Breast epithelium (tissue), 4 donors: ENCODE data around the gene RBMX2. TPM values are rescaled to one million over a fixed set of nuclear protein-coding genes. Genes with fewer than 3 reads are reported as not detected.

Source experiments
- DNase-seq, 2 donors: peaks; one replicate each; pipeline ENCODE4 v3.0.0-alpha.2; 2019; ENCODE audit warnings: low spot score in 2 of 2
- H3K27ac ChIP-seq, 2 donors: fragments of 200-600 bp; sonication (generic) in 1 of 2; one replicate each; pipeline ENCODE4 v1.5.1; 2016 to 2019; ENCODE audit warnings: mild to moderate bottlenecking in 1 of 2
- H3K27me3 ChIP-seq, 2 donors: fragments of 200-600 bp; sonication (generic) in 1 of 2; one replicate each; pipeline versions ENCODE4 v1.5.1 to v1.6.0; 2017 to 2019; ENCODE audit warnings: control low read depth in 1 of 2, mild to moderate bottlenecking in 1 of 2
- H3K36me3 ChIP-seq: fragments of 200-600 bp; one replicate; pipeline ENCODE4 v1.5.1; 2019
- H3K4me1 ChIP-seq, 2 donors: fragments of 200-600 bp; sonication (generic); one replicate each; pipeline ENCODE4 v1.5.1; 2016 to 2019; ENCODE audit warnings: control low read depth in 1 of 2
- H3K4me3 ChIP-seq, 3 donors: fragments of 200-600 bp; sonication (generic); 1 replicate in 2 of 3; 2 replicates in 1 of 3; pipeline ENCODE4 v1.5.1; 2016 to 2019; ENCODE audit warnings: mild to moderate bottlenecking in 3 of 3, moderate library complexity in 2 of 3
- H3K9me3 ChIP-seq, 2 donors: fragments of 200-600 bp; sonication (generic) in 1 of 2; one replicate each; pipeline ENCODE4 v1.5.1; 2016 to 2019; ENCODE audit warnings: control low read depth in 1 of 2
- POLR2A ChIP-seq: fragments of 450-650 bp; IDR thresholded peaks from one replicate; pipeline ENCODE4 v1.6.1; 2016; ENCODE audit warnings: antibody characterized with exemption, mild to moderate bottlenecking, moderate library complexity
- POLR2AphosphoS5 ChIP-seq, 3 donors: sonication (generic); formaldehyde crosslinking; IDR thresholded peaks; one replicate each; pipeline ENCODE4 v1.6.1; 2017; ENCODE audit warnings: antibody characterized with exemption in 3 of 3
- intact Hi-C: fragments of 100-400 bp; cut with DNase I; formaldehyde crosslinking; loops from one replicate; pipeline ENCODE4 v1.15.1; 2023; ENCODE audit warnings: low total_unique reads
- total RNA-seq, 3 donors: library from RNA; depleted of rRNA; stranded (reverse); fragments of >200 nt; gene quantifications; one replicate each; pipeline ENCODE4 v1.1.0, GENCODE V29; 2016
- TF ChIP-seq, protein P1 (sequence below), 3 donors: fragments of 450-650 bp; IDR thresholded peaks; one replicate each; pipeline ENCODE4 v1.5.1; 2016 to 2017; ENCODE audit warnings: antibody characterized with exemption in 3 of 3, mild to moderate bottlenecking in 3 of 3, moderate library complexity in 3 of 3

Gene RBMX2
- total RNA-seq, 3 donors from 2014 or later, result 14.7 to 17.9 (median 16.2) TPM

DNA sequence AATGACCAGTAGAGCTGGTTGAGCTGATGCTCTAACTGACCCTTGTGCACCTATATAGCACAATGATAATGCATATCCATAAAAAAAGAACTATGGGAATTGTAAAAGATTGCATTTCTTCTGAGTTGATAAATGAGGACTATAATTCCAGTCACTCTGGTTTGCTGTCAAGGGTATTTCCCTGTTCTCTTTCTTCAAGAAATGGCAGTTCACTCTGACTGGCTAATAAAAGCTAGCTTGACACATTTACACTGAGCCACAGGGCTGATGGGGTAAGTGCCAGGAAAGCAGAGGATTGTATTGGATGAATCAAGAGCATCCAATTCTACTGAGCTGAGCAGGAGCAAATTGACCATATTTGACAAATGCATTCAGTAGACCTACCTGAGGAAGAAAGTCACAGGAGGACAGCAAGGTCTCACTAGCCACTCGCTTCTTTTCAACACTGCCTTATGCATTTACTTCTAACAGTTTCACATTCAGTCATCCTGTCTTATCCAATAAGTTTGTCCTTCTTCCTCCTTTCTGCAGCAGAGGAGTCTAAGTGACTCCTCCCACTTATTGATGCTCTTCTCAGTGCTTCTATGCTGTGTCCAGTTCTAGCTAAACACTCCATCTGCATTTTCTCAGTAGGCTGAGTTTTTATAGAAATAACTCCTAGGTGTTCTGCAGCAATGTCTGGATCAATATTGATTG, 43.0 kb downstream of the RBMX2 start:
- Histone ChIP-seq H3K27ac (no peak overlapping the region), H3K4me3 (no peak overlapping the region), H3K27me3 (no peaks in the 10 kb centered on the region), H3K36me3 (no peaks in the 10 kb centered on the region), H3K4me1 (no peaks in the 10 kb centered on the region), H3K9me3 (peaks cover 0 to 1% of the 10 kb centered on the region in 2 donors)
- no peak for DNase-seq
- TF ChIP-seq, protein P1, sequence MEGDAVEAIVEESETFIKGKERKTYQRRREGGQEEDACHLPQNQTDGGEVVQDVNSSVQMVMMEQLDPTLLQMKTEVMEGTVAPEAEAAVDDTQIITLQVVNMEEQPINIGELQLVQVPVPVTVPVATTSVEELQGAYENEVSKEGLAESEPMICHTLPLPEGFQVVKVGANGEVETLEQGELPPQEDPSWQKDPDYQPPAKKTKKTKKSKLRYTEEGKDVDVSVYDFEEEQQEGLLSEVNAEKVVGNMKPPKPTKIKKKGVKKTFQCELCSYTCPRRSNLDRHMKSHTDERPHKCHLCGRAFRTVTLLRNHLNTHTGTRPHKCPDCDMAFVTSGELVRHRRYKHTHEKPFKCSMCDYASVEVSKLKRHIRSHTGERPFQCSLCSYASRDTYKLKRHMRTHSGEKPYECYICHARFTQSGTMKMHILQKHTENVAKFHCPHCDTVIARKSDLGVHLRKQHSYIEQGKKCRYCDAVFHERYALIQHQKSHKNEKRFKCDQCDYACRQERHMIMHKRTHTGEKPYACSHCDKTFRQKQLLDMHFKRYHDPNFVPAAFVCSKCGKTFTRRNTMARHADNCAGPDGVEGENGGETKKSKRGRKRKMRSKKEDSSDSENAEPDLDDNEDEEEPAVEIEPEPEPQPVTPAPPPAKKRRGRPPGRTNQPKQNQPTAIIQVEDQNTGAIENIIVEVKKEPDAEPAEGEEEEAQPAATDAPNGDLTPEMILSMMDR (IDR thresholded peaks at IDR 0.05), result no peak
- TF ChIP-seq POLR2AphosphoS5 (IDR thresholded peaks at IDR 0.05) (no peak), POLR2A (no peak)
- intact Hi-C loops, result no loop called here

DNA sequence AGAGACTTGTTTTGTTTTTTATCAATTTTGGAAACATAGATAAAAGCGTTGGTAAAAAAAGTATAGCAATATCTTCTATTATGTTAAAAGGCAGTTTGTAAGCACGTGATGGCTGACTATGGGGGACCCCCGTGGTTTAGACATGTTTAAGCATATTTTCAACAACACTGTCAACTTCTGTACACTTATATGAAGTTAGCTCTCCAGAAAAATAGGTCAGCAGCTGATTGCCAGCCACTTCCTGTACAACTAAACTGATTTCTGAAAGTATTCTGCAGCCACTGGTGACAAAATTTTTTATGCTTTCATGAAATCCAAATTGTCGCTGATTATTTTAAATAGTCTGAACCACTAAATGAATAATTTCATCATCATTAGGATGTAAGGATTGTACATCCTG, 45.2 kb downstream of the RBMX2 start:
- H3K36me3 ChIP-seq, result no peaks in the 10 kb centered on the region
- no peaks in the 10 kb centered on the region for H3K4me1 ChIP-seq
- intact Hi-C loops, result no loop called here
- no peaks in the 10 kb centered on the region for H3K27me3 ChIP-seq
- no peak overlapping the region for H3K27ac ChIP-seq
- H3K9me3 ChIP-seq, result no peaks in the 10 kb centered on the region
- no peak for TF ChIP-seq POLR2AphosphoS5 (IDR thresholded peaks at IDR 0.05)
- TF ChIP-seq, protein P1 (IDR thresholded peaks at IDR 0.05), result no peak
- TF ChIP-seq POLR2A, result no peak
- H3K4me3 ChIP-seq, result no peak overlapping the region
- no peak for DNase-seq

Other genes starting within 250 kb of the RBMX2 start
- gene AIFM1, start 236.1 kb upstream of the RBMX2 start, total RNA-seq, result 10 to 100 TPM; 13.5 to 24.6 (median 16.6) TPM
- 1 to 10 TPM in 2 of 3 donors, under 1 TPM in 1; 0.73 to 2.6 (median 1.6) TPM for gene RAB33A, start 230.0 kb upstream of the RBMX2 start, total RNA-seq
- 1 to 10 TPM; 4.9 to 6.4 (median 5.0) TPM for gene ZNF280C, start 133.1 kb upstream of the RBMX2 start, total RNA-seq
- gene SLC25A14, start 62.1 kb upstream of the RBMX2 start, total RNA-seq, result 10 to 100 TPM in 2 of 3 donors, 1 to 10 TPM in 1; 8.2 to 18.4 (median 16.1) TPM
- not detected for gene GPR119, start 16.3 kb upstream of the RBMX2 start, total RNA-seq